22Rv1 (cell line): ENCODE measurements around the gene CAMK4.

ENCODE experiments used
- H3K27ac ChIP-seq: fragments of 450-650 bp; 2 replicates; pipeline ENCODE4 v1.5.1; 2017
- ZFX ChIP-seq: fragments of 450-650 bp; IDR thresholded peaks from 2 replicates; pipeline ENCODE4 v1.6.1; 2017; ENCODE audit warnings: antibody characterized with exemption, borderline replicate concordance
- TF ChIP-seq, protein P1 (sequence below): fragments of 450-650 bp; IDR thresholded peaks from 2 replicates; pipeline ENCODE4 v1.5.1; 2017; ENCODE audit warnings: mild to moderate bottlenecking

CAMK4 gene

GRCh38 chr5:111310711-111311620 is 86.8 kb downstream of the CAMK4 start:
- TF ChIP-seq, protein P1, sequence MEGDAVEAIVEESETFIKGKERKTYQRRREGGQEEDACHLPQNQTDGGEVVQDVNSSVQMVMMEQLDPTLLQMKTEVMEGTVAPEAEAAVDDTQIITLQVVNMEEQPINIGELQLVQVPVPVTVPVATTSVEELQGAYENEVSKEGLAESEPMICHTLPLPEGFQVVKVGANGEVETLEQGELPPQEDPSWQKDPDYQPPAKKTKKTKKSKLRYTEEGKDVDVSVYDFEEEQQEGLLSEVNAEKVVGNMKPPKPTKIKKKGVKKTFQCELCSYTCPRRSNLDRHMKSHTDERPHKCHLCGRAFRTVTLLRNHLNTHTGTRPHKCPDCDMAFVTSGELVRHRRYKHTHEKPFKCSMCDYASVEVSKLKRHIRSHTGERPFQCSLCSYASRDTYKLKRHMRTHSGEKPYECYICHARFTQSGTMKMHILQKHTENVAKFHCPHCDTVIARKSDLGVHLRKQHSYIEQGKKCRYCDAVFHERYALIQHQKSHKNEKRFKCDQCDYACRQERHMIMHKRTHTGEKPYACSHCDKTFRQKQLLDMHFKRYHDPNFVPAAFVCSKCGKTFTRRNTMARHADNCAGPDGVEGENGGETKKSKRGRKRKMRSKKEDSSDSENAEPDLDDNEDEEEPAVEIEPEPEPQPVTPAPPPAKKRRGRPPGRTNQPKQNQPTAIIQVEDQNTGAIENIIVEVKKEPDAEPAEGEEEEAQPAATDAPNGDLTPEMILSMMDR, result no peak
- no peak for TF ChIP-seq ZFX
- H3K27ac ChIP-seq, result no peak overlapping the region

- H3K27ac ChIP-seq, result no peak overlapping the region
- TF ChIP-seq, protein P1, result no peak
- no peak for TF ChIP-seq ZFX
Measured at GRCh38 chr5:111311666-111312065, 87.5 kb downstream of the CAMK4 start.

- TF ChIP-seq, protein P1, result no peak
- TF ChIP-seq ZFX, result no peak
- no peak overlapping the region for H3K27ac ChIP-seq
Measured at GRCh38 chr5:111313017-111313724, 89.0 kb downstream of the CAMK4 start.

GRCh38 chr5:111320953-111321352 is 96.8 kb downstream of the CAMK4 start:
- H3K27ac ChIP-seq, result no peak overlapping the region
- TF ChIP-seq, protein P1, result no peak
- no peak for TF ChIP-seq ZFX

DNA sequence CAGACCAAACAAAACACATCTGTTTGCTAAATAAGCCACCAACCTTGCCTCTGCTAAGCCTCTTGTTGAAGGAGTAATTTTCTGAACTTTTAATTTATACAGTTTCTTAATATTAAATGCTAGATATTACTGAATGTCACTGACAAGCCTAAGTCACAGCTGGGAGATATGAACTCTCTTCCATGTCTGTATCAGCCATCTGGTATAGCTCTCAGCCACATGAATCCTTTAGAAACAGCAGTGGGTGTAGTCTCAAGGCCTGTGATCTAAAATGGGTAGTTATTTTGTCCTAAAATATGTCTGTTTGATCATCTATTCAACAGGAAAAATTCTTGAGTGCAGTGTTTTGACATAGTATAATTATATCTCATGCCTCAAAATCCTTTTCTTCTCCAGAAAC is 97.2 kb downstream of the CAMK4 start:
- H3K27ac ChIP-seq, result no peak overlapping the region
- TF ChIP-seq, protein P1, result no peak
- no peak for TF ChIP-seq ZFX

DNA sequence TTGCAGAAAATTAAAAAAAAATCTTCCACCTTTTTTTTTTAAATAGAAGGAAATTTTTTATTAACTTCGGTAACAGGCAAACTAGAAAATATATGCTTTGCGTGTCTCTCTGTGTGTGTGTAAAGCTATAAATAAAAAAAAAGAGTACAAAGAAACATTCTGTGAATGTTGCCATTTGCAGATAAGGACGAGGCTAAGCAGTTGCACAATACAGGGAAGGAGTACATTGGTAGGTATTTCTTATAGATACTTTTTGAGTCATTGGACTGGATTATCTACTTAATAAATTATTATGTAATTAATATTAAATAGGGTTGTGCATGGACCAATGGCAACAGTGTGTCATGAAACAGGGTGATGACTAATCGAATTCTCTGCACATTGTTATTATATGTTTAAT is 102.4 kb downstream of the CAMK4 start:
- H3K27ac ChIP-seq, result no peak overlapping the region
- TF ChIP-seq, protein P1, result no peak
- no peak for TF ChIP-seq ZFX

- no peak overlapping the region for H3K27ac ChIP-seq
- TF ChIP-seq ZFX, result no peak
- TF ChIP-seq, protein P1, result no peak
Measured at GRCh38 chr5:111337133-111337532, 112.9 kb downstream of the CAMK4 start.
